SK-N-SH (cell line): ENCODE measurements around the gene FGG. TPM values are rescaled to one million over a fixed set of nuclear protein-coding genes. Genes with fewer than 3 reads are reported as not detected.

Experiments used
- CTCF ChIA-PET: fragments of 300-600, 350-600 bp; formaldehyde crosslinking; extraction: SDS; loops from one replicate; lab custom pipeline; 2021; lab: Yijun Ruan, JAX
- POLR2A ChIA-PET: fragments of 350-600 bp; sonication (Branson Sonifier 250); formaldehyde crosslinking; extraction: SDS; loops from one replicate; lab custom pipeline; 2020; ENCODE audit warnings: antibody characterized with exemption, inconsistent platforms; lab: Yijun Ruan, JAX
- DNase-seq: peaks from one replicate; pipeline ENCODE4 v3.0.0; 2012
- H2AFZ ChIP-seq: fragments of 200-600 bp; sonication (generic); 2 replicates; pipeline ENCODE4 v1.8.1; 2016; ENCODE audit warnings: antibody characterized with exemption, mild to moderate bottlenecking, low read depth
- H3F3A ChIP-seq: fragments of 200-600 bp; sonication (generic); replicated peaks from 2 replicates; pipeline ENCODE3; 2016; ENCODE audit warnings: antibody characterized with exemption, mild to moderate bottlenecking; ENCODE audit not compliant: insufficient read depth
- H3K27ac ChIP-seq, 2 experiments: fragments of 200-500 bp in 1 of 2; fragments of 200-600 bp in 1 of 2; sonication (Bioruptor generic) in 1 of 2; sonication (generic), shearing (Covaris generic) in 1 of 2; 2 replicates each; pipeline versions ENCODE4 v1.5.1 to v1.6.1; 2014 to 2016; ENCODE audit warnings: low read depth in 2 of 2, inconsistent platforms in 1 of 2, low read length in 1 of 2, mild to moderate bottlenecking in 1 of 2, mixed read lengths in 1 of 2
- H3K27me3 ChIP-seq: fragments of 200-600 bp; sonication (generic), shearing (Covaris generic); 2 replicates; pipeline ENCODE4 v1.6.1; 2016; ENCODE audit warnings: mixed run types; ENCODE audit not compliant: insufficient read depth
- H3K36me3 ChIP-seq, 2 experiments: fragments of 200-500 bp in 1 of 2; fragments of 200-600 bp in 1 of 2; sonication (Bioruptor generic) in 1 of 2; sonication (generic) in 1 of 2; replicated peaks in 1 of 2; 2 replicates each; pipeline versions ENCODE3 to v1.5.1; 2014 to 2016; ENCODE audit warnings: low read length in 1 of 2, mild to moderate bottlenecking in 1 of 2; ENCODE audit not compliant: insufficient read depth in 2 of 2, control insufficient read depth in 1 of 2
- H3K4me1 ChIP-seq, 2 experiments: fragments of 200-500 bp in 1 of 2; fragments of 200-600 bp in 1 of 2; sonication (Bioruptor generic) in 1 of 2; sonication (generic), shearing (Covaris generic) in 1 of 2; 2 replicates each; pipeline versions ENCODE4 v1.5.1 to v1.6.1; 2014 to 2016; ENCODE audit warnings: low read depth in 1 of 2, low read length in 1 of 2, mixed run types in 1 of 2; ENCODE audit not compliant: insufficient read depth in 2 of 2, control insufficient read depth in 1 of 2
- H3K4me2 ChIP-seq: fragments of 200-600 bp; sonication (generic), shearing (Covaris generic); 2 replicates; pipeline ENCODE4 v1.6.1; 2017; ENCODE audit warnings: mixed run types
- H3K4me3 ChIP-seq, 2 experiments: fragments of 200-500 bp in 1 of 2; fragments of 200-600 bp in 1 of 2; sonication (Bioruptor generic) in 1 of 2; sonication (generic), shearing (Covaris generic) in 1 of 2; 2 replicates each; pipeline versions ENCODE4 v1.5.1 to v1.8.1; 2014 to 2016; ENCODE audit warnings: low read depth in 2 of 2, inconsistent platforms in 1 of 2, low read length in 1 of 2, mild to moderate bottlenecking in 1 of 2, mixed read lengths in 1 of 2, moderate library complexity in 1 of 2
- H3K79me2 ChIP-seq: fragments of 200-600 bp; sonication (generic); 2 replicates; pipeline ENCODE4 v1.8.1; 2017; ENCODE audit warnings: mild to moderate bottlenecking; ENCODE audit not compliant: insufficient read depth
- H3K9ac ChIP-seq: fragments of 200-600 bp; sonication (generic); 2 replicates; pipeline ENCODE4 v1.6.1; 2017; ENCODE audit warnings: mixed run types
- H3K9me2 ChIP-seq: fragments of 200-600 bp; sonication (generic); 2 replicates; pipeline ENCODE4 v1.6.1; 2017; ENCODE audit warnings: mixed run types
- H3K9me3 ChIP-seq: fragments of 200-600 bp; sonication (generic); 2 replicates; pipeline ENCODE4 v1.6.1; 2017; ENCODE audit warnings: mixed run types, mild to moderate bottlenecking, moderate library complexity
- H4K20me1 ChIP-seq: fragments of 200-600 bp; sonication (generic); 2 replicates; pipeline ENCODE4 v1.6.1; 2017; ENCODE audit warnings: mild to moderate bottlenecking, mixed run types; ENCODE audit not compliant: insufficient read depth
- CTCF ChIP-seq: fragments of 200-600 bp; sonication (generic); IDR thresholded peaks from 2 replicates; pipeline ENCODE4 v1.6.1; 2017; ENCODE audit warnings: antibody characterized with exemption, mild to moderate bottlenecking, moderate library complexity
- FOXJ3 ChIP-seq: sonication (generic); formaldehyde crosslinking; IDR thresholded peaks from 2 replicates; pipeline ENCODE4 v1.5.1; 2020; ENCODE audit warnings: mild to moderate bottlenecking, missing genetic modification reagents
- GATA2 ChIP-seq: sonication (generic); formaldehyde crosslinking; IDR thresholded peaks from 2 replicates; pipeline ENCODE4 v1.5.0; 2020; ENCODE audit warnings: mild to moderate bottlenecking, missing genetic modification reagents
- JUND ChIP-seq: IDR thresholded peaks from 2 replicates; pipeline ENCODE4 v1.4.0; 2012
- MEF2A ChIP-seq: IDR thresholded peaks from 2 replicates; pipeline ENCODE4 v1.4.0; 2012; ENCODE audit warnings: low read depth, borderline replicate concordance
- MXI1 ChIP-seq: IDR thresholded peaks from 2 replicates; pipeline ENCODE4 v1.6.1; 2012; ENCODE audit warnings: mild to moderate bottlenecking, low read depth, low read length, improper control_type of control experiment
- NRF1 ChIP-seq: IDR thresholded peaks from 2 replicates; pipeline ENCODE4 v1.6.1; 2012; ENCODE audit warnings: low read depth, mild to moderate bottlenecking, low read length
- POLR2AphosphoS5 ChIP-seq: IDR thresholded peaks from 2 replicates; pipeline ENCODE4 v1.6.1; 2012; ENCODE audit warnings: low read depth, low read length
- RFX5 ChIP-seq: IDR thresholded peaks from 2 replicates; pipeline ENCODE4 v1.6.1; 2012; ENCODE audit warnings: mild to moderate bottlenecking, improper control_type of control experiment, low read length
- RXRA ChIP-seq: IDR thresholded peaks from 2 replicates; pipeline ENCODE4 v1.4.0; 2012; ENCODE audit warnings: low read depth, mild to moderate bottlenecking, borderline replicate concordance
- YY1 ChIP-seq: IDR thresholded peaks from 2 replicates; pipeline ENCODE4 v1.4.0; 2012; ENCODE audit warnings: low read depth, mild to moderate bottlenecking
- WGBS: methylation state at CpG from one replicate; pipeline ENCODE4 v1.1.6; 2017; ENCODE audit warnings: low lambda C conversion rate; 5-methylcytosine and 5-hydroxymethylcytosine counted together
- polyA plus RNA-seq, 3 experiments: library from polyadenylated mRNA; depleted of rRNA; stranded (reverse); fragments of >200 nt; gene quantifications; 2 replicates each; pipeline ENCODE4 v1.2.3, GENCODE V29; 2012
- TF ChIP-seq, protein P1 (sequence below): IDR thresholded peaks from 2 replicates; pipeline ENCODE4 v1.4.0; 2012; ENCODE audit warnings: low read depth
- TF ChIP-seq, protein P2 (sequence below): IDR thresholded peaks from 2 replicates; pipeline ENCODE4; 2012
- TF ChIP-seq, protein P3 (sequence below): IDR thresholded peaks from 2 replicates; pipeline ENCODE4 v1.4.0; 2012; ENCODE audit warnings: low read depth, borderline replicate concordance

Gene FGG
- polyA plus RNA-seq, 1 of the 3 experiments (the other 2 are of a cell fraction): not detected

DNA sequence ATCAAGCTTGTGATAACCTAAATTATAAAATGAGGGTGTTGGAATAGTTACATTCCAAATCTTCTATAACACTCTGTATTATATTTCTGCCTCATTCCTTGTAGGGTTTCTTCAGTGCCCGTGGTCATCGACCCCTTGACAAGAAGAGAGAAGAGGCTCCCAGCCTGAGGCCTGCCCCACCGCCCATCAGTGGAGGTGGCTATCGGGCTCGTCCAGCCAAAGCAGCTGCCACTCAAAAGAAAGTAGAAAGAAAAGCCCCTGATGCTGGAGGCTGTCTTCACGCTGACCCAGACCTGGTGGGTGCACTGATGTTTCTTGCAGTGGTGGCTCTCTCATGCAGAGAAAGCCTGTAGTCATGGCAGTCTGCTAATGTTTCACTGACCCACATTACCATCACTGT is 46.8 kb downstream of the FGG start:
- Histone ChIP-seq H3K4me1 (no peaks in the 10 kb centered on the region), H3F3A (no peaks in the 10 kb centered on the region), H3K27me3 (peaks cover 3% of the 10 kb centered on the region; the same call in 1 of the 2 replicates), H3K36me3 (no peaks in the 10 kb centered on the region), H4K20me1 (no peaks in the 10 kb centered on the region), H3K9ac (no peak overlapping the region), H3K27ac (no peak overlapping the region), H3K9me2 (no peaks in the 10 kb centered on the region), H3K4me3 (no peak overlapping the region), H3K9me3 (no peaks in the 10 kb centered on the region), H3K4me2 (no peak overlapping the region), H3K79me2 (no peaks in the 10 kb centered on the region), H2AFZ (no peak overlapping the region)
- POLR2A ChIA-PET: no interaction called here
- CTCF ChIA-PET: interaction anchor here (0.7 to 1.9 kb wide), 4 partner anchors 13 to 214 kb away, joined by 3 to 5 read pairs (median 4); no protein-coding TSS in a partner anchor
- WGBS: 15% methylated on average over 6 of the region's 6 CpGs
- TF ChIP-seq JUND (no peak), RXRA (no peak), MXI1 (no peak), GATA2 (CRISPR knock-in tag) (no peak), FOXJ3 (CRISPR knock-in tag) (no peak), CTCF (no peak), RFX5 (no peak), POLR2AphosphoS5 (no peak), YY1 (no peak), NRF1 (no peak)
- TF ChIP-seq, protein P1, sequence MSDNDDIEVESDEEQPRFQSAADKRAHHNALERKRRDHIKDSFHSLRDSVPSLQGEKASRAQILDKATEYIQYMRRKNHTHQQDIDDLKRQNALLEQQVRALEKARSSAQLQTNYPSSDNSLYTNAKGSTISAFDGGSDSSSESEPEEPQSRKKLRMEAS: no peak
- TF ChIP-seq, protein P2, sequence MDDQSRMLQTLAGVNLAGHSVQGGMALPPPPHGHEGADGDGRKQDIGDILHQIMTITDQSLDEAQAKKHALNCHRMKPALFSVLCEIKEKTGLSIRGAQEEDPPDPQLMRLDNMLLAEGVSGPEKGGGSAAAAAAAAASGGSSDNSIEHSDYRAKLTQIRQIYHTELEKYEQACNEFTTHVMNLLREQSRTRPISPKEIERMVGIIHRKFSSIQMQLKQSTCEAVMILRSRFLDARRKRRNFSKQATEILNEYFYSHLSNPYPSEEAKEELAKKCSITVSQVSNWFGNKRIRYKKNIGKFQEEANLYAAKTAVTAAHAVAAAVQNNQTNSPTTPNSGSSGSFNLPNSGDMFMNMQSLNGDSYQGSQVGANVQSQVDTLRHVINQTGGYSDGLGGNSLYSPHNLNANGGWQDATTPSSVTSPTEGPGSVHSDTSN: no peak
- TF ChIP-seq, protein P3, sequence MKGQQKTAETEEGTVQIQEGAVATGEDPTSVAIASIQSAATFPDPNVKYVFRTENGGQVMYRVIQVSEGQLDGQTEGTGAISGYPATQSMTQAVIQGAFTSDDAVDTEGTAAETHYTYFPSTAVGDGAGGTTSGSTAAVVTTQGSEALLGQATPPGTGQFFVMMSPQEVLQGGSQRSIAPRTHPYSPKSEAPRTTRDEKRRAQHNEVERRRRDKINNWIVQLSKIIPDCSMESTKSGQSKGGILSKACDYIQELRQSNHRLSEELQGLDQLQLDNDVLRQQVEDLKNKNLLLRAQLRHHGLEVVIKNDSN: no peak
- no peak for DNase-seq

- H3F3A ChIP-seq: no peaks in the 10 kb centered on the region
- no peak overlapping the region for H3K4me2 ChIP-seq
- no peaks in the 10 kb centered on the region for H3K36me3 ChIP-seq
- H3K4me3 ChIP-seq: no peak overlapping the region
- ChIA-PET CTCF (interaction anchor here (1.1 kb wide), 1 partner anchor 215 kb away, joined by 3 read pairs; no protein-coding TSS in a partner anchor), POLR2A (no interaction called here)
- no peak overlapping the region for H3K27ac ChIP-seq
- 10% methylated on average over 1 of the region's 1 CpG for WGBS
- H4K20me1 ChIP-seq: no peaks in the 10 kb centered on the region
- H3K9ac ChIP-seq: no peak overlapping the region
- DNase-seq: no peak
- H3K9me2 ChIP-seq: no peaks in the 10 kb centered on the region
- H2AFZ ChIP-seq: no peak overlapping the region
- TF ChIP-seq MEF2A: no peak
- H3K79me2 ChIP-seq: no peaks in the 10 kb centered on the region
- peaks cover 3% of the 10 kb centered on the region; the same call in 1 of the 2 replicates for H3K27me3 ChIP-seq
- no peaks in the 10 kb centered on the region for H3K9me3 ChIP-seq
- no peaks in the 10 kb centered on the region for H3K4me1 ChIP-seq
These were observed 48.1 kb downstream of the FGG start for GRCh38 chr4:154564311-154564710.
